ENCODE measurements around the gene DEAF1. TPM values are rescaled to one million over a fixed set of nuclear protein-coding genes. Genes with fewer than 3 reads are reported as not detected.

Gene DEAF1
- total RNA-seq, 2 experiments from 2014 or later, result 55.6 to 58.7 TPM

DNA sequence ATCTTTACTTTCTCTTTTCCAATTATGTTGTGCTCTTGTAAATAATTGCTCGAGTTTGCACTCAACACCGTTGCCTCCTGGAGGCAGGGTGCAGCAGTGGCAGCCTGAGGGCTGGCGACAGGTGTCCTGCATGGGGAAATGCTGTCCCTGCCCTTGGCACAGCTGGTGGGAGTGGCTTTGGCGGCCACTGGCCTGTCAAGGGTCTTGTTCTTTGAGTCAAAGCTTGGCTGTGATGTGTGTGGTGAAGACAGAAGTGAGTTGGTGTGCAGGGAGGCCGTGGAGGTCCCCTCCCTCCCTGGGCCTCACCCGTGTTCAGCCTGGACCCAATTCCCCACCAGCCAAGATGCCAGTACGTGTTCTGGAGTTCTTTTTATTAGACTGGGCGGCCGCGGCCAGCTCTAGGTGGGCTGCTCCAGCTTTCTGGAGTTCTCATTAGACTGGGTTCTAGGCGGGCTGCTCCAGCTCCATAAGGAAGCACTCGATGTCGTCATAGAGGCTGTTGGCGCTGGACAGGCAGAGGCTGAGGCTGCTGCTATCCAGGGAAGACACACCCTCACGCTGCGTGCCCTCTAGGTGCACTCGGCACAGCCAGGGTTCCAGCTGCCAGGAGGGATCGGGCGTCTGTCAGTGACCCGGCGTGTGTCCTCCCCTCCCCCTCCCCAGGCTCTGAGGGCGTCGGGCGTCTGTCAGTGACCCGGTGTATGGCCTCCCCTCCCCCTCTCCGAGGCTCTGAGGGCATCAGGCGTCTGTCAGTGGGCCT is 82.6 kb downstream of the DEAF1 start:
- CTCF ChIA-PET, result interaction anchor here (1.3 kb wide), 1 partner anchor 37 kb away, joined by 3 read pairs; the partner anchor contains the start of gene PHRF1
- POLR2A ChIA-PET, result interaction anchor here (0.6 to 1.6 kb wide), 2 partner anchors 15 to 46 kb away, joined by 3 read pairs; partner anchors contain the start of gene SCT

DNA sequence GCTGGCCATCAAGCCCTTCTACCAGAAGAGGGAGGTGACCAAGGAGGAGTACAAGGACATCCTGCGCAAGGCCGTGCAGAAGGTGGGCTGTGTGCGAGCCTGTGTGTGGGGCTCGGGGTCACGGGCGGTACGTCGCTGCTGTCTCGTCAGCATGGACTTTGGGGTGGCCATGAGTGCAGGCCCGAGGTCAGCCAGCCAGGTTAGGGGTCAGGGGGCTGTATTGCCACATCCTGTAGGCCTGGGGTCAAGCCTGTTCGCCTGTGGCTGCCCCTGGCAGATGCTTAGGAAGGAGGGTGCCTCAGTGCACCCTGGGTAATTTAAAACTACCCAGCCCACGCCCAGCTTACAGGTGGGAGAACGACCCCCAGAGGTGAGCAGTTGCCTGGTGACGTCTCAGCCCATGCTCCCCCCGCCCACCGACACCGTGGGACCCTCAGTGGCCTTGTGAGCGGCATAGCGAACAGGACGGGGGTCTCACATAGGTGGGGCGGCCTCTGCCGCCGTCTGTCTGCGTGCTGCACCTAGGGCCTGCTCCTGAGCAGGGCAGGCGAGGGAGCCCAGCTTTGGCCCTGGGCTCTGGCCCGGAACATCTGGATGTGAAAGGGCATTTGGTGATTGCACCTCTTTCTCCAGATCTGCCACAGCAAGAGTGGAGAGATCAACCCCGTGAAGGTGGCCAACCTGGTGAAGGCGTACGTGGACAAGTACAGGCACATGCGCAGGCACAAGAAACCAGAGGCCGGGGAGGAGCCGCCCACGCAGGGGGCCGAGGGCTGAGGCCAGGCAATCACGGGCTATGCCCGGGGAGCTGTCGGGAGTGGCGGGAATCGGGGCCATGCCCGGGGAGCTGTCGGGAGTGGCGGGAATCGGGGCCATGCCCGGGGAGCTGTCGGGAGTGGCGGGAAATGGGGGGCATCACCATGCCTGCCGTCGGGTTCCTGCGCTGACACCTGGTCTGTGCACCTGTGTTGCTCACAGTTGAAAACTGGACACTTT is 83.7 kb downstream of the DEAF1 start:
- ChIA-PET CTCF (no interaction called here), POLR2A (interaction anchor here (1.6 kb wide), 1 partner anchor 45 kb away, joined by 3 read pairs; no protein-coding TSS in a partner anchor)

DNA sequence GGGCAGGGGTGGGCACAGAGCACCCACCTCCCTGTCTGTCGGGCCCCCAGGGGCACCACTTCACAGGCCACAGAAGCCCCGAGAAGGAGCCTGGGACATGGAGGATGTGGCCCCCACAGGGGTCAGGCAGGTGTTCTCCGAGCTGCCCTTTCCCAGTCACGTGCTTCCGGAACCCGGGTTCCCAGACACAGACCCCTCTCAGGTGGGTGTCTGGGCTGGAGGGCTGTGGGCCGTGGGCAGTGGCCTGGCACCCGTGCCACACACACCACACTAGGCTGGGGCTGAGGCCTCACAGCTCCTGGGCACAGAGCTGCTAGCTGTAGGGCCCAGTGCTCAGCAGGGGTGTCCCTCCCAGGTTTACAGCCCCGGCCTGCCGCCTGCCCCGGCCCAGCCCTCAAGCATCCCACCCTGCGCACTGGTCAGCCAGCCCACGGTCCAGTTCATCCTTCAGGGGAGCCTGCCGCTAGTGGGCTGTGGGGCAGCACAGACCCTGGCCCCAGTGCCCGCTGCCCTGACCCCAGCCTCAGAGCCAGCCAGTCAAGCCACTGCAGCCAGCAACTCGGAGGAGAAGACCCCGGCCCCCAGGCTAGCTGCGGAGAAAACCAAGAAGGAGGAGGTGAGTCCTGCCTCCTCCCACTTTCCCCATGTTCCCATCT is 84.7 kb downstream of the DEAF1 start:
- ChIA-PET POLR2A (no interaction called here), CTCF (no interaction called here)

DNA sequence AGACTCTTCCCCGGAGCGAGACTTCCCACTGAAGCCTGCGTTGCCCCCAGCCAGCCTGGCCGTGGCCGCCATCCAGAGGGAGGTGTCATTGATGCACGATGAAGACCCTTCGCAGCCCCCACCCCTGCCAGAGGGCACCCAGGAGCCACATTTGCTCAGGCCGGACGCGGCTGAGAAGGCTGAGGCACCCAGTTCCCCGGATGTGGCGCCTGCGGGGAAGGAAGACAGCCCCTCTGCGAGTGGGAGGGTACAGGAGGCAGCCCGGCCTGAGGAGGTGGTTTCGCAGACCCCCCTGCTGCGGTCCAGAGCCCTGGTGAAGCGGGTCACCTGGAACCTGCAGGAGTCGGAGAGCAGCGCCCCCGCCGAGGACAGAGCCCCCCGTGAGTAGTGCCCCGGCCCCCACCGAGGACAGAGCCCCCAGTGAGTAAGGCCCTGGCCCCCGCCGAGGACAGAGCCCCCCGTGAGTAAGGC is 85.6 kb downstream of the DEAF1 start:
- CTCF ChIA-PET, result interaction anchor here (0.5 kb wide), 1 partner anchor 87 kb away, joined by 3 read pairs; no protein-coding TSS in a partner anchor
- POLR2A ChIA-PET, result no interaction called here

DNA sequence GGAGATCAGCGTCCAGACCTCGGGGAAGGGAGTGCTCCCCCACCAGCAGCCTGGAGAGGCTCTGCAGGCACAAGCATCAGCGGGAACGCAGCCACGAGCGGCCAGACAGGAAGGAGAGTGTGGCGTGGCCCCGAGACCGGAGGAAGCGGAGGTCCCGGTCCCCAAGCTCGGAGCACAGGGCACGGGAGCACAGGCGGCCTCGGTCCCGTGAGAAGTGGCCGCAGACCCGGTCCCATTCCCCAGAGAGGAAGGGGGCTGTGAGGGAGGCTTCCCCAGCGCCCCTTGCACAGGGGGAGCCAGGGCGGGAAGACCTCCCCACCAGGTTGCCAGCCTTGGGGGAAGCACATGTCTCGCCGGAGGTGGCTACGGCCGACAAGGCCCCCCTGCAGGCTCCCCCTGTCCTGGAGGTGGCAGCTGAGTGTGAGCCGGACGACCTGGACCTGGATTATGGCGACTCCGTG is 86.2 kb downstream of the DEAF1 start:
- POLR2A ChIA-PET, result no interaction called here
- CTCF ChIA-PET, result interaction anchor here (0.5 kb wide), 1 partner anchor 88 kb away, joined by 3 read pairs; no protein-coding TSS in a partner anchor

DNA sequence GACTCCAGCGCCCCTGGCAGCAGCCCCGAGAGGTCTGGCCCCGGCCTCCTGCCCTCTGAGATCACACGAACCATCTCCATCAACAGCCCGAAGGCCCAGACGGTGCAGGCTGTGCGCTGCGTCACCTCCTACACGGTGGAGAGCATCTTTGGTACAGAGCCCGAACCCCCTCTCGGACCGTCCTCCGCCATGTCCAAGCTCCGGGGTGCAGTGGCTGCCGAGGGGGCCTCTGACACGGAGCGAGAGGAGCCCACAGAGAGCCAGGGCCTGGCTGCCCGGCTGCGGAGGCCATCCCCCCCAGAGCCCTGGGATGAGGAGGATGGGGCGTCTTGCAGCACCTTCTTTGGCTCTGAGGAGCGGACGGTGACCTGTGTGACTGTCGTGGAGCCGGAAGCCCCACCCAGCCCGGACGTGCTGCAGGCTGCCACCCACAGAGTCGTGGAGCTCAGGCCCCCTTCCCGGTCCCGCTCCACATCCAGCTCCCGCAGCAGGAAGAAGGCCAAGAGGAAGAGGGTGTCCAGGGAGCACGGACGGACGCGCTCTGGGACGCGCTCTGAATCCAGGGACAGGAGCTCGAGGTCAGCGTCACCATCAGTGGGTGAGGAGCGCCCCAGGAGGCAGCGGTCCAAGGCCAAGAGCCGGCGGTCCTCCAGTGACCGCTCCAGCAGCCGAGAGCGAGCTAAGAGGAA is 86.9 kb downstream of the DEAF1 start:
- CTCF ChIA-PET, result no interaction called here
- POLR2A ChIA-PET, result no interaction called here

DNA sequence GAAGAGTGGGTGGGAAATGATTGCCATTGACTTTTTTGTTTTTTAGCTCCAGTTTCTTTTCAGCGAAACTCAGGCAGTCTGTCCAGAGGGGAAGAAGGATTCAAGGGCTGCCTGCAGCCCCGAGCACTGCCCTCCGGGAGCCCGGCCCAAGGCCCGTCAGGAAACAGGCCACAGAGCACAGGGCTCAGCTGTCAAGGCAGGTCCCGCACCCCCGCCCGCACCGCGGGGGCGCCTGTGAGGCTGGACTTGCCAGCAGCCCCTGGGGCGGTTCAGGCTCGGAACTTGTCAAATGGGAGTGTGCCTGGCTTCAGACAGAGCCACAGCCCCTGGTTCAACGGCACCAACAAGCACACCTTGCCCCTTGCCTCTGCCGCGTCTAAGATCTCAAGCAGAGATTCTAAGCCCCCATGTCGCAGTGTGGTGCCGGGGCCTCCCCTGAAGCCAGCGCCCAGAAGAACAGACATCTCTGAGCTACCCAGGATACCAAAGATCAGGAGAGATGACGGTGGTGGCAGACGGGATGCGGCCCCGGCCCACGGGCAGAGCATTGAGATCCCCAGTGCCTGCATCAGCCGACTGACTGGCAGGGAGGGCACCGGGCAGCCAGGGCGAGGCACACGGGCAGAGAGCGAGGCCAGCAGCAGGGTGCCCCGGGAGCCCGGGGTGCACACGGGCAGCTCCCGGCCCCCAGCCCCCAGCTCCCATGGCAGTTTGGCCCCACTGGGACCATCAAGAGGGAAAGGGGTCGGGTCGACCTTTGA is 87.8 kb downstream of the DEAF1 start:
- POLR2A ChIA-PET, result no interaction called here
- CTCF ChIA-PET, result no interaction called here

DNA sequence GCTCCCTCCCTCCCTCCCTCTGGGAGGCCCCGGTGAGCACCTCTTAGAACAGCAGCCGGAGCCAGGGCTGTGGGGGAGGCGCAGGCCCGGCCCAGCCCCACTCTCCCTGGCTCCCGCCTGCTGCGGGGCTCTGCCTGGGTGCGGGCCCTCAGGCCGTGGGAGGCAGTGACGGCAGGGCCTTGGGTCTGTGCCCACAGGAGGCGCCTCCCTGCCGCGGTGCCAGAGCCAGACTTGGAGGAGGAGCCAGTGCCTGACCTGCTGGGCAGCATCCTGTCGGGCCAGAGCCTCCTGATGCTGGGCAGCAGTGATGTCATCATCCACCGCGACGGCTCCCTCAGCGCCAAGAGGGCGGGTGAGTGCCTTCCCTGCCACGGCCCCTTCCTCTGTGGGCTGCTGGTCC is 88.8 kb downstream of the DEAF1 start:
- ChIA-PET POLR2A (no interaction called here), CTCF (no interaction called here)

DNA sequence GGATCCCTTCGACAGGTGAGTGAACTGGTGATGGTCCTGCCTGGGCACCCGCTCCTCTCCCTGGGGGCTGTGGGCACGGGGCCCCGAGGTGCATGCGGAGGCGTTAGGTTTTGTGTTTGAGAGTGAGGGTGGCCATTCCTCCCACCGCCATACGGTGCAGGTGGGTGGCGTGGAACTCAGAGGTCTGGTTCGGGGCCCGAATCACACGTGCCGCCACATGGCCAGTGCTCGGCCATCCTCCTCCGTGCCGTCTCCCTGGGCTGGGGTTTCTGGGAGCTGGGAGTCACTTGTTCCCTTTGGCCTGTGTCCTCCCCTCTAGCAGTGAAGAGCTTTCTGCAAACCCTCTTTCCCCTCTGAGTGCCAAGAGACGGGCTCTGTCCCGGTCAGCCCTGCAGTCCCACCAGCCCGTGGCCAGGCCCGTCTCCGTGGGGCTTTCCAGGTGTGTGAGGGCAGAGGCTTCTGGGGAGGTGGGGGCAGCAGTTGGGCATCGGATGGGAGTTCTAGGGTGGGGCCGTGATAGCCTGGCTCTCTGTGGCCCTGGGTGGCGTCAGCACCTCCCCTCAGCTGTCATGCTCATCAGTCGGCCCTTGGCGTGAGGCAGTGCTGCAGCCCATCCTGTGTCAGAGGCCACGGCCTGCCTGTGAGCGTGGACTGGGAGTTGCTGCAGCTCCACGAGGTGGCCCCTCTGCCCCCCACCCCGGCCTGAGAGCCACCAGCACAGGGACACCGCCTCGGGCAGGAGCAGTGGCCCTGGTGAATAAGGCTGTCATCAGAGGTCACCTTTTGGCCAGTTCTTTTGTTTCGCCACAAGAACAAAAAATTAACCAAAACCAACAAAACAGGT is 89.5 kb downstream of the DEAF1 start:
- POLR2A ChIA-PET, result no interaction called here
- CTCF ChIA-PET, result interaction anchor here (0.6 kb wide), 1 partner anchor 41 kb away, joined by 3 read pairs; no protein-coding TSS in a partner anchor

DNA sequence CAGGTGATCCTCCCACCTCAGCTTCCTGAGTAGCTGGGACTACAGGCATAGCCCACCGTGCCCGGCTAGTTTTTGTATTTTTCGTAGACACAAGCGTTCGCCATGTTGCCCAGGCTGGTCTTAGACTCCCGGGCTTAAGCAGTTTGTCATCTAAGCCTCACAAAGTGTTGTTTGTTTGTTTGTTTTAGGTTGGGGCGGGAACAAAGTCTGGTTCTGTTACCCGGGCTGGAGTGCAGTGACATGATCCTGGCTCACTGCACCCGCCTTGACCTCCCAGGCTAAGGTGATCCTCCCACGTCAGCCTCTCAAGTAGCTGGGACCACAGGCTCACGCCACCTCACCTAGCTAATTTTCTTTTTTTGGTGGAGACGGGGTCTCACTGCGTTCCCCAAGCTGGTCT is 91.9 kb downstream of the DEAF1 start:
- CTCF ChIA-PET, result no interaction called here
- POLR2A ChIA-PET, result interaction anchor here (0.7 kb wide), 1 partner anchor 42 kb away, joined by 9 read pairs; no protein-coding TSS in a partner anchor

DNA sequence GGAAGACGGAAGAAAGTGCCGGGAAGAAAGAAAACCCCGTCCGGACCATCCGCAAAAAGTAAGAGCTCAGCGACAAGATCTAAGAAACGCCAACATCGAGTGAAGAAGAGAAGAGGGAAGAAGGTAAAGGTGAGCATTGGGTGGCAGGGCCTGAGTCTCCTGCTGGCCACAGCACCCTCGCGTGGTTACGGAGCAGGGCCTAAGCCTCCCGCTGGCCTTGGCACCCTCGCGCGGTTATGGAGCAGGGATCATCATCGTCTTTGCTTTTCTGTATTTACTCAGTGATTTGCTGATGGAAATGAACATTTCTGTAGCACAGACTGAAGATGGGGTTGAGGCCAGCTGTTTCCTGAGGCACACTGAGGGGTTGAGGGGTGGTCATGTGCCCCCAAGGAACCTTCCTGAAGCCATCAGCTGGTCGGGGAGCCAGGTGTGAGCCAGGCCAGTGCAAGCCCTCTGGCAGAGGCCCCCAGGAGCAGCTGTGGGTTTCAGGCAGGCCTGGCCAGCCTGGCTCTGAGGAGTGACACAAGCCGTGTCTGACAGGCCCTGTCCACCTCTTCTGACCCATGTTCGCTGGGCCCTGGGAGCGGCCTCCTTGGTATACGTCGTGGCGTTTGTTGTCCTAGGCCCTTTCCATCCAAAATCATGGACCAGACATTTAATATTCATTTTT is 93.3 kb downstream of the DEAF1 start:
- POLR2A ChIA-PET, result no interaction called here

DNA sequence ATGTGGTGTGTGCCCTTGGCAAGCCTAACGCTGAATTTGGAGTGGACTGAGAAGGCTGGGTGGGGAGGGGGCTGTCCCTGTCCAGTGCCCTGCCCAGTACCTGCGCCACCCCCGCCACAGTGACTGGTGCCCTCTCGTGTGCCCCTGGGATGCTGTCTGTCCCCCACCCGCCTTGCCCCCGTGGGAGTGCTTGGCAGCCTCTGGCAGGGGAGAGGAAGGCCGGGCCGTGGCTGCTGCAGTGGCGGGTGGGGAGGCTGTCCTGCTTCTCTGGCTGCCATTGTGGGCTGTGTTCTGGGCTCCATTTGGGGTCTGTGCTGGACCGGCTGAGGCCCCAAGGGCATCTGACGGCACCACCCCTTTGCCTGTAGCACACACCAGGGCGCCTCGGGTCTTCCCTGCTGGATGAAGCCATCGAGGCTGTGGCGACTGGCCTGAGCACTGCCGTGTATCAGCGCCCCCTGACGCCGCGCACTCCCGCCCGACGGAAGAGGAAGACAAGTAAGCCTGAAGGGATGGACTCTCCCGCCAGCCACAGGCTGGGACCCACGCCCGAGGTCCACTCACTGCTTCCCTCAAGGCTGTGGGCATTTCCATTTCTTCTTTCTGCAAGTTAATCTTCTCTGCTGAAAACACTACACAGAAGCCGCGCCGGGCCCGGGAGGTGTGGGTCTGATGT is 96.9 kb downstream of the DEAF1 start:
- CTCF ChIA-PET, result no interaction called here
- POLR2A ChIA-PET, result no interaction called here

More for the DNA sequence above, 93.3 kb downstream of the DEAF1 start:
- CTCF ChIA-PET, result no interaction called here

DNA sequence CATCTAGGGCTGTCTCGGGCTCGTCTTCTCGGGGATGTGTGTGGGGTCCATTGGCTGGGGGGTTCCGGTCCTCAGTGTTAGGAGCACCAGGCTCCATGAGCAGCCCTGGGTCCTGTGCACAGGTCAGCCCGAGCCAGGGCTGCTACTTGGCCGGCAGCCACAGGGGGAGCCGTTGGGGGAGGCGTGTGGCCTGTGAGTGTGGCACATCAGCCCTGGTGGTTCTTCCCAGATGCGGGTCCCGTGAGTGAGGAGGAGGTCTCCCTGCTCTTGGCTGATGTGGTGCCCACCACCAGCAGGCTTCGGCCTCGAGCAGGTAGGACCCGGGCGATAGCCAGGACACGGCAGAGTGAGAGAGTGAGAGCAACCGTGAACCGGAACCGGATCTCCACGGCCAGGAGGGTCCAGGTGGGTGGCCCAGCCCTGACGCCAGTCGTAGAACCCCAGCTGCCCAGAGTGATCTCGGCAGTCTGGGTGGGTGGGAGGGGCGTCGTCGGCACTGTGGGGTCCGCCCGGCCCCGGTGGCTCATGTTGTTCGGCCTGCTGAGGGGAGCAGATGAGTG is 97.8 kb downstream of the DEAF1 start:
- ChIA-PET POLR2A (no interaction called here), CTCF (no interaction called here)

DNA sequence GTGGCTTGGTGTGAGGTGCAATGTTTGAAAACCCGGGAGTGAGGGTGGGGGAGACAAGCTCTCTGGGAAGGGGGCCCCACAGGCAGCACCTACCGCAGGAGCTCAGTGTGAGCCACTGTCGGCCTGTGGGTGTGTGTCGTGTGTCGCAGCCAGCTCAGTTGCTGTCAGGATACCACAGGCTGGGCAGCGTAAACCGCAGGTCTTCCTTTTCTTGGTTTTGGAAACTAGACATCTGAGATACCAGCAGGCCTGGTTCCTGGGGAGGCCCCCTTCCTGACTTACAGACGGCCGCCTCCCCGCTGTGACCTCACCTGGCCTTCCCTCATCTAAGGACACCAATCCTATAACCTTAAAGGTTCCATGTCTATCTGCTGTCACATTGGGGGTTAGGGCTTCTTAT is 98.6 kb downstream of the DEAF1 start:
- ChIA-PET POLR2A (no interaction called here), CTCF (no interaction called here)

DNA sequence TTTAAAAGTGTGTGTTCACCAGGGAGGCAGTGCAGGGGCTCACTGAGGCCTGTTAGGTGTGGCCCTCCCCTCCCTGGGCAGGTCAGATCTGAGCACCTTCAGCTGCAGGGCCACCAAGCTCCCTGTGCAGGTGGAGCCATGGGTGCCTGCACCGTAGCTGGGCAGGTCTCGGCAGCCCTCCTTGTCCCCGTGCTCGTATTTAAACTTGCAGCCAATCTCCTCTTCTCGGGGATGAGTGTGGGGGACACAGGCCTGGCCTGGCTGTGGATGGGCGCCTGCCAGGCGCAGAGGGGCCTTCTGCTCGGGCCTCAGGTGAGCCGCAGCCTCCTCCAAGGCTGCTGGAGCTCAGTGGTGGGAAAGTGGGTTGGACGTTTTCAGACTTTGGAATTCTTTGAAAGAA is 99.6 kb downstream of the DEAF1 start:
- ChIA-PET POLR2A (no interaction called here), CTCF (no interaction called here)
